Measurements from ENCODE around the gene MYRF.

DNA sequence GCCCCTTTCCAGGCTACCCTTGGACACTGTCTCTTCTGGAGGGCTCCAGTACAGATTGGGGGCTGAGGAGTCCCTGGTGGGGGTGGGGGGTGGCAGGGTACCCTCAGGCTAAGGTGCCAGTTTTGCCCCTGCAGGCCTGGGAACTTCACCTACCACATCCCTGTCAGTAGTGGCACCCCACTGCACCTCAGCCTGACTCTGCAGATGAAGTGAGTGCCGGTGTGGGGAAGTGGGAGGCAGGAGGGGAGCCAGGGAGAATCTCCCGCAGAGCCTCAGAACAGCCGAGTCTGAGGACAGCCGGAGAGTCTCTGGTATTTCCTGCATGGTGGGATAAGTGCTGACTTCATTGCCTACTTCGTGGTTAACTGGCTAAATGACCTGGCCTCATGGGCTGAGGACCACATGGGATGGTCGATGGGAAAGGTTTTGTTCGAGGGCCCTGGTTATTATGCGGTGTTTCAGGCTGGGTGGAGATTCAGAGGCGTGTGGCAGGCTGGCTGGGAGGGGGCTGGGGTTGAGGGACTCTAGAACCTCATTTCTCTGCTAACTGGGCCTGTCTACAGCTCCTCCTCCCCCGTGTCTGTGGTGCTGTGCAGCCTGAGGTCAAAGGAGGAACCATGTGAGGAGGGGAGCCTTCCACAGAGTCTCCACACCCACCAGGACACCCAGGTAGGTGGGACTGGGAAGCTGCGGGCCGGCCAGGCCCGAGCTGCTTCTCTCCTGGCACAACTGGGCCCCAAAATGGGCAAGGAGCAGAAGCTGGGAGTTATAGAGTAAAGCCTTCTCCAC, 31.5 kb downstream of the MYRF start:
- TF ChIP-seq POLR2AphosphoS5 (IDR thresholded peaks at IDR 0.05; ENCODE audit: borderline replicate concordance, low read depth, low read length) (no peak; the same call in 1 of the 2 replicates), EZH2 (IDR thresholded peaks at IDR 0.05) (no peak), FOXP2 (optimal IDR thresholded peaks at IDR 0.05; ENCODE audit: control extremely low read depth, extremely low read length, insufficient read depth) (no peak)

Measured in SK-N-MC (cell line).